ENCODE measurements around the gene EHMT1.

EHMT1 gene

GRCh38 chr9:137870432-137870831, 251.6 kb downstream of the EHMT1 start:
- no peaks in the 10 kb centered on the region for H3K36me3 ChIP-seq (ENCODE audit: insufficient read depth, low read length)
- no peaks in the 10 kb centered on the region for H3F3A ChIP-seq (ENCODE audit: low read depth)
- H4K20me1 ChIP-seq (ENCODE audit: insufficient read depth, low read length, poor library complexity, severe bottlenecking): no peaks in the 10 kb centered on the region
- no peaks in the 10 kb centered on the region for H3K9me2 ChIP-seq (replicated peaks; ENCODE audit: low read depth, low read length)
- TF ChIP-seq CTCF (conservative IDR thresholded peaks at IDR 0.05; ENCODE audit: low read length): no peak
- no peak for TF ChIP-seq EZH2phosphoT487 (IDR thresholded peaks at IDR 0.05; ENCODE audit: borderline replicate concordance)
- no peaks in the 10 kb centered on the region for H3K4me1 ChIP-seq (ENCODE audit: insufficient read depth, low read length, poor library complexity, severe bottlenecking)
- H3K4me3 ChIP-seq (ENCODE audit: low read length, poor library complexity, severe bottlenecking): no peak overlapping the region
- H3K9me3 ChIP-seq (ENCODE audit: insufficient read depth, low read depth, low read length): peaks cover 24% of the 10 kb centered on the region; the same call in 1 of the 2 replicates
- H3K9ac ChIP-seq (ENCODE audit: low read depth, low read length, poor library complexity, severe bottlenecking): no peak overlapping the region
- H3K27me3 ChIP-seq (ENCODE audit: insufficient read depth, low read length, poor library complexity, severe bottlenecking): no peaks in the 10 kb centered on the region
- no peak overlapping the region for H3K4me2 ChIP-seq (ENCODE audit: low read depth, low read length, poor library complexity, severe bottlenecking)
- H2AFZ ChIP-seq (ENCODE audit: low read length): no peak overlapping the region
- H3K79me2 ChIP-seq (ENCODE audit: insufficient read depth, low read length): no peaks in the 10 kb centered on the region

- no peak overlapping the region for H3K4me2 ChIP-seq (ENCODE audit: low read depth, low read length, poor library complexity, severe bottlenecking)
- no peaks in the 10 kb centered on the region for H3K27me3 ChIP-seq (ENCODE audit: insufficient read depth, low read length, poor library complexity, severe bottlenecking)
- H3K4me3 ChIP-seq (ENCODE audit: low read length, poor library complexity, severe bottlenecking): no peak overlapping the region
- no peak overlapping the region for H3K9ac ChIP-seq (ENCODE audit: low read depth, low read length, poor library complexity, severe bottlenecking)
- H2AFZ ChIP-seq (ENCODE audit: low read length): no peak overlapping the region
- H3K9me2 ChIP-seq (replicated peaks; ENCODE audit: low read depth, low read length): no peaks in the 10 kb centered on the region
- TF ChIP-seq CTCF (conservative IDR thresholded peaks at IDR 0.05; ENCODE audit: low read length): no peak
- no peak for TF ChIP-seq EZH2phosphoT487 (IDR thresholded peaks at IDR 0.05; ENCODE audit: borderline replicate concordance)
- no peaks in the 10 kb centered on the region for H3K36me3 ChIP-seq (ENCODE audit: insufficient read depth, low read length)
- H3K4me1 ChIP-seq (ENCODE audit: insufficient read depth, low read length, poor library complexity, severe bottlenecking): no peaks in the 10 kb centered on the region
- no peaks in the 10 kb centered on the region for H3F3A ChIP-seq (ENCODE audit: low read depth)
- H3K9me3 ChIP-seq (ENCODE audit: insufficient read depth, low read depth, low read length): peaks cover 27% of the 10 kb centered on the region; the same call in 1 of the 2 replicates
- no peaks in the 10 kb centered on the region for H4K20me1 ChIP-seq (ENCODE audit: insufficient read depth, low read length, poor library complexity, severe bottlenecking)
- no peaks in the 10 kb centered on the region for H3K79me2 ChIP-seq (ENCODE audit: insufficient read depth, low read length)
Observed at GRCh38 chr9:137872296-137872695, 253.5 kb downstream of the EHMT1 start.

- H3K4me2 ChIP-seq (ENCODE audit: low read depth, low read length, poor library complexity, severe bottlenecking): no peak overlapping the region
- no peak overlapping the region for H3K9ac ChIP-seq (ENCODE audit: low read depth, low read length, poor library complexity, severe bottlenecking)
- no peaks in the 10 kb centered on the region for H4K20me1 ChIP-seq (ENCODE audit: insufficient read depth, low read length, poor library complexity, severe bottlenecking)
- H3K9me3 ChIP-seq (ENCODE audit: insufficient read depth, low read depth, low read length): peaks cover 16% of the 10 kb centered on the region; the same call in 1 of the 2 replicates
- H2AFZ ChIP-seq (ENCODE audit: low read length): no peak overlapping the region
- TF ChIP-seq EZH2phosphoT487 (IDR thresholded peaks at IDR 0.05; ENCODE audit: borderline replicate concordance) (no peak), CTCF (conservative IDR thresholded peaks at IDR 0.05; ENCODE audit: low read length) (no peak)
- H3K36me3 ChIP-seq (ENCODE audit: insufficient read depth, low read length): no peaks in the 10 kb centered on the region
- H3K4me1 ChIP-seq (ENCODE audit: insufficient read depth, low read length, poor library complexity, severe bottlenecking): no peaks in the 10 kb centered on the region
- H3F3A ChIP-seq (ENCODE audit: low read depth): no peaks in the 10 kb centered on the region
- no peaks in the 10 kb centered on the region for H3K27me3 ChIP-seq (ENCODE audit: insufficient read depth, low read length, poor library complexity, severe bottlenecking)
- H3K9me2 ChIP-seq (replicated peaks; ENCODE audit: low read depth, low read length): no peaks in the 10 kb centered on the region
- no peaks in the 10 kb centered on the region for H3K79me2 ChIP-seq (ENCODE audit: insufficient read depth, low read length)
- H3K4me3 ChIP-seq (ENCODE audit: low read length, poor library complexity, severe bottlenecking): no peak overlapping the region
Observed at GRCh38 chr9:137873408-137873807, 254.6 kb downstream of the EHMT1 start.

All from Loucy (cell line).